Fibroblast of skin of right biceps (primary cell): Measurements from ENCODE around the gene PPDPF.
"Not testable (repeated sequence)": the region's sequence is repeated elsewhere in the genome, so short reads cannot be mapped to it uniquely, and the experiment has no call there.

Source experiments
- DNase-seq: peaks from one replicate; pipeline ENCODE4 v3.0.0-alpha.2; 2013

PPDPF gene, protein sequence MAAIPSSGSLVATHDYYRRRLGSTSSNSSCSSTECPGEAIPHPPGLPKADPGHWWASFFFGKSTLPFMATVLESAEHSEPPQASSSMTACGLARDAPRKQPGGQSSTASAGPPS

DNA sequence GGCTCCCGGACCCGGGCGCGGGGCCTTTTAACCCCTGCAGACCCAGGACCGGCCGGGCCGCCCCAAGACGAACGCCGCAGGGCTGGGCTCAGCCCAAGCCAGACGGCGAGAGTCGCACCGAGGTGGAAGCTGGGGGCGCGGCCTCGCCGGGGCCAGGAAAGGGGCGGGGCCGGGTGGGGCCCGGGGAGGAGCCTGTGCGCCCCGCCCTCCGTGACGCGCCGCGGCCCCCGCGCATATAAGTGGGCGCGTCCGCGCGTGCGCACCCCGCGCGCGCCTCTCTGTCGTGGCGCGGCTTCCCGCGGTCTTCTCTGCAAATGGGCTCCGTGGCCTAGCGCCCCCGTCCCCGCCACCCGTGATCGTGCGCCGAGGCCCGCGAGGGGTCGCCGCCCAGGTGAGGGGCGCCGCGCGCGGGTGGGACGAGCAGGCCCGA, at the start of gene PPDPF:
TSS of gene PPDPF (plus strand) at position 262 of the 430 bp plus-strand sequence. CDS start 544 bp downstream, outside the sequence.
- peak; percentile 83 for DNase-seq

DNA sequence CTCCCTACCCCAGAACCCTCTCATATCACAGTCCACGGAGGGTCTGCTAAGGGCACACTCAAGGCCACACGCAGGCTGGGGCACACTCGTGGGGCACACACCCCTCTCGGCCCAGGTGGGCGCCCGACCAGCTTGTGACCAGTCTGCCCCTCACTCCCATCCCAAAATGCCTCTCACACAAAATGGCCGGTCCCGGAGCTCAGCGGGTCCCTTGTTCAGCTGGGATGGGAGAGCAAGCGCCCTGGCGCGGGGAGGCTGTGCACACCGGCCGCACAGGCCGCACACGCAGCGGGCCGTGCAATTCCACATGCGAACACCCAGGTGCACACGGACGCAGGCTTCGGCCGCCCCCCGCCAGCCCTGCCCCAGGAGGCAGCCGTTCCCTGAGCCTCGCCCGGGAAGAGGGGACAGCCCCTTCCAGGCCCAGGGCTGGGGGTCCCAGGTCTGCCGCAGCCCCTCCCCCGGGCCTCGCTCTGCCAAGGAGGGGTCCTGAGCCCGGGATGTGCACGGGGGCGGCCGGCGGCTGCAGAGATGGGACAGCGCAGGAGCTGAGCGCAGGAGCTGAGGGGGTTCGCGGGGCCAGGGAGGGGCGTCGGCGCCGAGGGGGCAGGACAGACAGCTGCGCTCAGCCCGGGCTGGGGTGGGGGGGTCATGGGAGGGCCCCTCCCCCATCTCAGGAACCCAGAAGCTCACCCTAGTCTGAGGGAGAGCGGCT, 49.4 kb upstream of the PPDPF start:
- no peak for DNase-seq

GRCh38 chr20:63471717-63471980, 48.9 kb upstream of the PPDPF start:
- DNase-seq, result no peak

- DNase-seq, result no peak
Measured at GRCh38 chr20:63471981-63472831, 48.4 kb upstream of the PPDPF start, which contains the start of gene KCNQ2. TSS of gene KCNQ2 (minus strand) at chr20:63472655. CDS start at chr20:63472463, 192 bp downstream.

DNA sequence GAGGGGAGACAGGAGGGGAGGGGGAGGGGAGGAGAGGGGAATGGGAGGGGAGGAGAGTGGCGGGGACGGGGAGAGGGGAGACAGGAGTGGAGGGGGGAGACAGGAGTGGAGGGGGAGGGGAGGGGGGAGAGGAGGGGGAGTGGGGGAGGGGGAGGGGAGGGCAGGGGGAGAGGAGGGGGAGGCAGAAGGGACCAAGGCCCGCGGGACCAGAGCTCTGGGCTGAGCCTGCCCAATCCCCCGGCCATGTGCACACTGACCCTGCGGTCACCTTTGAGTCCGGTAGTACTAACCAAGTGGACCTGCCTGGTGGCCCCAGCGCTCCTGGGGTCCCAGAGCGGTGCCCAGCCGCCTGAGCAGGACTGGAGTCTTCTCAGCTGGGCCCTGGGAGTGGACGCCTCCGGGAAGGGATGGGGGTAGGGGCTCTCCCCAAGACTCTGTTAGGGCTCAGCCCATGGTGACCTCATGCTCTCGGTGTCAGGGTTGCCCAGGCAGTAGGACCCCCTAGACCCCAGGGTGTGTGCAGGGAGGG, 47.6 kb upstream of the PPDPF start:
- no peak for DNase-seq

- no peak for DNase-seq
Measured at GRCh38 chr20:63473555-63474449, 46.8 kb upstream of the PPDPF start.

GRCh38 chr20:63475209-63475608, 45.4 kb upstream of the PPDPF start:
- no peak for DNase-seq

GRCh38 chr20:63477061-63477616, 43.4 kb upstream of the PPDPF start:
- DNase-seq, result no peak

- DNase-seq, result no peak
Measured at GRCh38 chr20:63477944-63478343, 42.6 kb upstream of the PPDPF start.

DNA sequence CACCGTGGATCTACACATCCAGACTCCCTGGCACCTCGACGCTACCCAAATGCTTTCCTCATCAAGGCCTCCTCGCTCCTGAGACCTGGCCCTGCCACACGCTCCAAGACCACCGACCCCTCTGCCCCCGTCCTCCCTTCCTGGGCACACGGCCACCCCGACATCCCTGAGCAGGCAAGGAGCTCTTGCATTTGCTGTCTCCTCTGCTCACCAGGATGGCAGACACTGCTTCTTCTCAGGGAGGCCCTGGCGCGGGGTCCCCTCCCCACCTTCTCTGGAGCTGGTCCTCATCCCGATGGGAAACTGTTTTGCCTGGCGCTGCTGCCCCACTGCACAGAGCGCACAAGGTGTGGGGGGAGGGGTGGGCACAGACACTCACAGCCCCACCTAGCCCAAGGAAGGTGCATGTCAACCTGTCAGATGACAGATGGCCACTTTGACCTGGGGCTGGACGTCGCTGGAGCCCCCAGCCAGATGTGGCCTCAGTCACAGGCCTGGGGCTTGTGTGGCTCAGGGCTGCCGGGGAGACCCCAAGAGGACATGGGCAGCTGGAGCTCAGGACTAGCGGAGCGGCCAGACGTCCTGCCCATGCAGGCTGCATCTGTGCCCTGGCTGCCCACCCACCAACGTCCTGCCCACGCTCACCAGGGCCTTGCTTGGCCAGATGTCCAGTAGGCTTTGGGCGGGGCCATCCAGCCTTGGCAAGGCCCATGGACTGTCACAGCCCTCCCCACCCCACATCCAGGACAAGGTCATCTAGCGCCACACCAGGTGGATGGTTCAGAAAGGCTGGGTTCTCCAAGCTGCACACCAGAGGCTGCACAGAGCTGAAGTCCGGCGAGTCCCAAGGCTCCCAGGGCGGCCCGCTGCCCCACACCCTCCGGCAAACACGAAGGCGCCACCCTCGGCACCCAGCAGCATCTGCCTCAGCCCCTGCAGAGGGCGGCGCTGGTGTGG, 41.9 kb upstream of the PPDPF start:
- no peak for DNase-seq

GRCh38 chr20:63479695-63480419, 40.7 kb upstream of the PPDPF start:
- DNase-seq, result not testable (repeated sequence)

GRCh38 chr20:63481503-63481902, 39.1 kb upstream of the PPDPF start:
- DNase-seq, result no peak

DNA sequence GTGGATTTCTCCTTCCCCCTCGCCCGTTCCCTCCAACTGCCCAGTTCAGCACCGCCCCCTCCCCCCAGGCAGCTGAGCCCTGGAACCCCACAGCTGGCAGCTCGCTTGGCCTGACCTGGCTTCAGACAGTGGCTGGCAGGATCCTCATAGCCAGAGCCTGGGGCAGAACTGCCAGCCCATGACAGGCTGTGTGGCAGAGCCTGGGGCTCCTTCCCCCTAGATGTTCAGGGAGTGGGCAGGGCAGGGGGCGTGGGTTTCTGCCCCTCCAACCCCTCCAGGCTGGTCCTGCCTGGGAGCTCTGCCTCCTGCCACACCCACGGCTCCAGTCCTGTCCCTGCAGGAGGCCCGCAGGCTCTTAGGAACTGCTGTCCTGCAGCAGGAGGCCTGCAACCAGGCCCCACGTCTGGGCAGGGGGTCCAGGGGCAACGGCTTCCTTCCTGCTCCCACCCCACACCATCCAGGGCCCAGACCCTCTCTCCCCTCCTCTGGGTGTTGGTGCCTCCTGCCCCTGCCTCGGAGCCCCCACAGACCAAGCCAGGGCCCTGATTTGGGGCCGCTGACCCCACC, 38.5 kb upstream of the PPDPF start:
- no peak for DNase-seq

- no peak for DNase-seq
Measured at GRCh38 chr20:63483834-63484233, 36.7 kb upstream of the PPDPF start.

DNA sequence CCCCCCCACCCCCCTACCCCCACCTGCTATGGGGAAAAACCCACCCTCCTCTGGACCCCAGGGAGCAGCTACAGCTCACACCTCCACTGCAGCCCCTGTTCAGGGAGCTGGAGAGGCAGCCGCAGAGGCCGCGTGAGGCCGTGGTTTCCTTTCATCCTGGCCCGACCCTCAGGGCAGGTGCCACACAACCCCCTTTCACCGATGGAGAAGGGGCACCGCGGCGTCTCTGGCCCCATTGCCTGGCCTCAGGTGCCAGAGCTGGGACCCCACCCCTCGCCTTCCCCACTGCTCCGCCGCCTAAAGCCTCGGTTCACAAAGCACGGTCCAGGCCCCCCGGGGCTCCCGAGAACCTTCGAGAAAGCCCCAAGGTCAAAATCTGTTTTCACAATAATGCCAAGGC, 36.3 kb upstream of the PPDPF start:
- no peak for DNase-seq

DNA sequence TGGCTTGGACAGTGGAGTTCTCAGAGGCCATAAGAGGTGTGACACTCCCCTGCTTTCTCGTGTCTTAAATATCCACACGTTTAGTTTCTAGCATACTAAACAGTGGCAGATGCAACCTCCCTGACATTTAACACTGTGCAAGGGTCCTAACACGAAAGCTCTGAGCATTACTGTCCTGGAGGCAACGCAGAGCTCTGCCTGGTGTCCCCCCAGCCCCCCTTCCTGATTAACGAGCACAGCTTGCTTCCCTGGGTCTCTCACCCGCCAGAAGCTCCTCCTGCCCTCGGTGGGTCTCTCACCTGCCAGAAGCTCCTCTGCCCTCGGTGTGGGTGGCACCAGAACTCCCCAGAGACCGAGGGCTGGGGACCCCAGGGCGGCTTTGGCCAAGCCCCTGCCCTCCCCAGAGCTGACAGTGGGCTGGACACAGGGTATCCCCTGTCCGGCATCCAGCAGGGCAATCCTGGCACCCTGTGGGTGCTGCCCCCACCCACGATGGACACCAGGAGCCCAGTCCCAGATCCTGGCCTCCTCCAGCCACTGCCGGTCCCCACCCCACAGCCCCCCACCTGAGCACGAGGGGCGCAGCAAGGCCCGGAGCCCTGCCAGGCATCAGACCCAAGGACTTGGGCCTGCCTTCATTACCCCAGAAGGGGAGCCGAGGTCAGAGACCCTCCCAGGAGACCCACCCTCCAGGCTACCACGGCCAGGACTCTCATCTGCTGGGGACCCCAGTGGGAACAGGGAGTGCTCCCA, 35.7 kb upstream of the PPDPF start:
- no peak for DNase-seq

DNA sequence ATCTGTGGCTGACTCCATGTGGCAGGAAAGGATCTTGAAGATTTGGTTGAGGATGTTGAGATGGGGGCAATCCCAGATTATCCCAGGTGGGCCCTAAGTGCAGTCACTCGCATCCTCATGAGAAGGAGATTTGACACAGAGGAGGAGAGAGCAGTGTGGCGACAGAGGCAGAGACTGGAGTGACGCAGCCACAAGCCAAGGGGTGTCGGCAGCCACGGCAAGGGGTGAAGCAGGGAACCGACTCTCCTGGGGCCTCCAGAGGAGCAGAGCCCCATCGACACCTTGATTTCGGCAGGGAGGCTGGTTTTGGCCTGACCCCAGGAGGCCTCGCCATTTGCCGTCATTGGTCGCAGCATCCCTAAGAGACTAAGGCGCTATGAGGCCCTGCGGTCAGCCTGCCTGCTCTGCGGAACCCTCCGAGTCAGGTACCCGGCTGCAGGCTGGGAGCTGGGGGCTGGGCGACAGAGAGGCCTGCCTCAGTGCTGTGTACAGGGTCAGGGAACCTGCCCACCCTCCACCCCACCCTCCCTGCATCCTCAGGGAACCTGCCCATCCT, 34.2 kb upstream of the PPDPF start:
- no peak for DNase-seq

- no peak for DNase-seq
Measured at GRCh38 chr20:63487116-63487764, 33.3 kb upstream of the PPDPF start.
